Measurements from ENCODE around the gene MS4A6E.
A peak's percentile ranks its signal among the peaks of the same experiment; 100 is the strongest.

DNA sequence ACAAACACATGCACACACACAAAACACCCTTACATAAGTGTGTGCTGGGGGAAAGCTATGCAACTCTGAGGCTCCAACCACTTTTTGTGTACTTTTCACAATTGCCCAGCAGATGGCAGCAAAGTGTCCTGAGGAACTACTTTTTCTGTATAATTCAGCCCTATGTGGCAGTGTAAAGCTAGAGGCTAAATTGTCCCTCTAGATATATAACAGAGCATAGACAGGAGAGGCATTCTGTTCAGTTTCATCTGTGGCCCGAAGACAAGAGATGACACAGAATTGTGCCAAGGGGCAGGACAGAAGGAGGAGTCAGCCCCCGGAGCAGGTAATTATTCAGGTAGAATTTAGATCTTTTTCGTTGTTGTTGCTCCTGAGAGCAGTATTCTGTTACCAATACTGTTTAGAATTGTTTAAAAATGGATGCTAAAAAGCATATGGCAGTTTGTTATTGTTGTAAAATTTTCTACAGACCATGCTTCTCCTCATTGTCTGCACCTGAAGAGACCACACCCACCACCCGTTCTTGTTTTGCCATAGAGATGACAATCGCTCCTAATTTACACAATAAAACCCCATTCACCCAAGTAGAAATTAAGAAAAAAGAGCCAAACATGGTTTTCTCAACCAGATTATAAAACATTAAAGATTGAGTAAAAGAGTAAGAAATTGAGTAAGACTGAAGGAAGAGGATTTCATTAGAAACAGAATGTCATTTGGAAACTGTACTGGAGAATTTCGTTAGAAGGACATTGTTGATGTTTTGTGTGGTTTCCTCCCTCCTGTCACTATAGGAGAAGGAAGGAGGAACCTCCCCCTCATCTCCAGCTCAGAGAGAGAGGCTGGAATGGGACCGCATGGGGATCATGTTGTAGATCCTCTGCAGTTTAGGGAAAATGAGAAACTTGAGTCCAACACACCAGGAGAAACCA, 36.8 kb downstream of the MS4A6E start:
- TF ChIP-seq POLR2AphosphoS5 (IDR thresholded peaks at IDR 0.05): no peak
- TF ChIP-seq, protein P1, sequence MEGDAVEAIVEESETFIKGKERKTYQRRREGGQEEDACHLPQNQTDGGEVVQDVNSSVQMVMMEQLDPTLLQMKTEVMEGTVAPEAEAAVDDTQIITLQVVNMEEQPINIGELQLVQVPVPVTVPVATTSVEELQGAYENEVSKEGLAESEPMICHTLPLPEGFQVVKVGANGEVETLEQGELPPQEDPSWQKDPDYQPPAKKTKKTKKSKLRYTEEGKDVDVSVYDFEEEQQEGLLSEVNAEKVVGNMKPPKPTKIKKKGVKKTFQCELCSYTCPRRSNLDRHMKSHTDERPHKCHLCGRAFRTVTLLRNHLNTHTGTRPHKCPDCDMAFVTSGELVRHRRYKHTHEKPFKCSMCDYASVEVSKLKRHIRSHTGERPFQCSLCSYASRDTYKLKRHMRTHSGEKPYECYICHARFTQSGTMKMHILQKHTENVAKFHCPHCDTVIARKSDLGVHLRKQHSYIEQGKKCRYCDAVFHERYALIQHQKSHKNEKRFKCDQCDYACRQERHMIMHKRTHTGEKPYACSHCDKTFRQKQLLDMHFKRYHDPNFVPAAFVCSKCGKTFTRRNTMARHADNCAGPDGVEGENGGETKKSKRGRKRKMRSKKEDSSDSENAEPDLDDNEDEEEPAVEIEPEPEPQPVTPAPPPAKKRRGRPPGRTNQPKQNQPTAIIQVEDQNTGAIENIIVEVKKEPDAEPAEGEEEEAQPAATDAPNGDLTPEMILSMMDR (IDR thresholded peaks at IDR 0.05): peak; percentile 50 to 71 (median 53)
